ENCODE measurements around the gene LRRC72.

Gene LRRC72

GRCh38 chr7:16543456-16543855 lies 16.8 kb downstream of the LRRC72 start:
- in situ Hi-C loops (cut with HindIII; ENCODE audit: low pct_ligation_motif_present, low sequenced_read_pairs) = no loop called here
- TF ChIP-seq CTCF (IDR thresholded peaks at IDR 0.05; ENCODE audit: low read depth, low read length, missing control alignments) = no peak
- no peaks in the 10 kb centered on the region for H3K27me3 ChIP-seq (replicated peaks)

GRCh38 chr7:16546921-16547505 lies 20.4 kb downstream of the LRRC72 start:
- in situ Hi-C loops (cut with HindIII; ENCODE audit: low pct_ligation_motif_present, low sequenced_read_pairs) = no loop called here
- Histone ChIP-seq H3K4me3 (ENCODE audit: low read depth, low read length) (no peak overlapping the region), H3K27ac (no peak overlapping the region), H3K27me3 (replicated peaks) (no peaks in the 10 kb centered on the region), H3K36me3 (replicated peaks) (no peaks in the 10 kb centered on the region)
- no peak for TF ChIP-seq CTCF (IDR thresholded peaks at IDR 0.05; ENCODE audit: low read depth, low read length, missing control alignments)
- DNase-seq = no peak

More at GRCh38 chr7:16543456-16543855, 16.8 kb downstream of the LRRC72 start:
- Histone ChIP-seq H3K27ac (no peak overlapping the region), H3K36me3 (replicated peaks) (no peaks in the 10 kb centered on the region), H3K4me3 (ENCODE audit: low read depth, low read length) (no peak overlapping the region)
- no peak for DNase-seq

DNA sequence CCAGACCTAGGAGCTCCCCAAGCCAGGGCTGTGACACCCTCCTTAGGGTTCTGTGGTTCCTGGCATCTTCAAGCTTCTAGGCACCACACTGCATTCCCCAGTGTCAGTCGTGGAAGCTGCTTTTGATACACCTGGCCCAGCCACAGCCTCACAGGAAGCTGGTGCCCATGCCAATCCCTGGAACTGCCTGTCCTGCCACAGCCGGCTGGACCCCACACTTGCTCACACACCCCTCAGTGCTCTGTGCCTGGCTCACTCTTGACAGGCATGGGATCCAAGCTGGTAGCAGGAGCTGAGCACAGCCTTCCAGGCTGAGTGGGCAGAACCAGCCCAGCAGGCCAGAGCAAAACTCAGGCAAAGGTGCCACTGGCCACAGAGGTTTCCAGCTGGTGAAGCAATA lies 21.8 kb downstream of the LRRC72 start:
- H3K4me3 ChIP-seq (ENCODE audit: low read depth, low read length) = no peak overlapping the region
- in situ Hi-C loops (cut with HindIII; ENCODE audit: low pct_ligation_motif_present, low sequenced_read_pairs) = no loop called here
- DNase-seq = no peak

DNA sequence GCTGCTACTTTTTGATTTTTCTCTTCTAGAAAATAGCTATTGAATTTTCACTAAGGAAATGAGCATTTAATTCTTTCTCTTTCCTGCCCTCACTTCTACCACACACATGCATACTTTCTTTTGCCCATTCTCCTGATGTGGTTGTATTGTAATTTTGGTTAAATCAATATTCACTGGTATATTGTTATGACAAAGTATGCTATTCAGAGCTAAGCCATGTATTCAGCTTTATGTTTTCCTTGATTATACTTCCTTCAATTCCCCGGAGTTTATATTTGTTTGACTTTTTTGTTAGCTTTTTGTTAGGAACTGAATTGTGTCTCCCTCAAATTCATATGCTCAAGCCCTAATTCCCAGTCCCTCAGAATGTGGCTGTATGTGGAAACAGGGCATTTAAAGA lies 24.0 kb downstream of the LRRC72 start:
- no peak overlapping the region for H3K27ac ChIP-seq
- H3K27me3 ChIP-seq (replicated peaks) = no peaks in the 10 kb centered on the region
- DNase-seq = no peak
- no peak for TF ChIP-seq CTCF (IDR thresholded peaks at IDR 0.05; ENCODE audit: low read depth, low read length, missing control alignments)
- no peaks in the 10 kb centered on the region for H3K36me3 ChIP-seq (replicated peaks)
- no peak overlapping the region for H3K4me3 ChIP-seq (ENCODE audit: low read depth, low read length)
- in situ Hi-C loops (cut with HindIII; ENCODE audit: low pct_ligation_motif_present, low sequenced_read_pairs) = no loop called here

More for the DNA sequence above, 21.8 kb downstream of the LRRC72 start:
- H3K36me3 ChIP-seq (replicated peaks) = no peaks in the 10 kb centered on the region
- TF ChIP-seq CTCF (IDR thresholded peaks at IDR 0.05; ENCODE audit: low read depth, low read length, missing control alignments) = no peak
- H3K27ac ChIP-seq = no peak overlapping the region
- H3K27me3 ChIP-seq (replicated peaks) = no peaks in the 10 kb centered on the region

GRCh38 chr7:16554518-16555236 lies 28.1 kb downstream of the LRRC72 start:
- DNase-seq = no peak
- Histone ChIP-seq H3K4me3 (ENCODE audit: low read depth, low read length) (no peak overlapping the region), H3K27ac (no peak overlapping the region), H3K36me3 (replicated peaks) (no peaks in the 10 kb centered on the region), H3K27me3 (replicated peaks) (no peaks in the 10 kb centered on the region)
- in situ Hi-C loops (cut with HindIII; ENCODE audit: low pct_ligation_motif_present, low sequenced_read_pairs) = no loop called here
- no peak for TF ChIP-seq CTCF (IDR thresholded peaks at IDR 0.05; ENCODE audit: low read depth, low read length, missing control alignments)
